HK-2 (cell line): ENCODE data around the gene NUDT14.

Experiments
- DNase-seq: peaks from one replicate; pipeline ENCODE4 v3.0.0-alpha.2; 2018; ENCODE audit not compliant: unreplicated experiment

NUDT14 gene

DNA sequence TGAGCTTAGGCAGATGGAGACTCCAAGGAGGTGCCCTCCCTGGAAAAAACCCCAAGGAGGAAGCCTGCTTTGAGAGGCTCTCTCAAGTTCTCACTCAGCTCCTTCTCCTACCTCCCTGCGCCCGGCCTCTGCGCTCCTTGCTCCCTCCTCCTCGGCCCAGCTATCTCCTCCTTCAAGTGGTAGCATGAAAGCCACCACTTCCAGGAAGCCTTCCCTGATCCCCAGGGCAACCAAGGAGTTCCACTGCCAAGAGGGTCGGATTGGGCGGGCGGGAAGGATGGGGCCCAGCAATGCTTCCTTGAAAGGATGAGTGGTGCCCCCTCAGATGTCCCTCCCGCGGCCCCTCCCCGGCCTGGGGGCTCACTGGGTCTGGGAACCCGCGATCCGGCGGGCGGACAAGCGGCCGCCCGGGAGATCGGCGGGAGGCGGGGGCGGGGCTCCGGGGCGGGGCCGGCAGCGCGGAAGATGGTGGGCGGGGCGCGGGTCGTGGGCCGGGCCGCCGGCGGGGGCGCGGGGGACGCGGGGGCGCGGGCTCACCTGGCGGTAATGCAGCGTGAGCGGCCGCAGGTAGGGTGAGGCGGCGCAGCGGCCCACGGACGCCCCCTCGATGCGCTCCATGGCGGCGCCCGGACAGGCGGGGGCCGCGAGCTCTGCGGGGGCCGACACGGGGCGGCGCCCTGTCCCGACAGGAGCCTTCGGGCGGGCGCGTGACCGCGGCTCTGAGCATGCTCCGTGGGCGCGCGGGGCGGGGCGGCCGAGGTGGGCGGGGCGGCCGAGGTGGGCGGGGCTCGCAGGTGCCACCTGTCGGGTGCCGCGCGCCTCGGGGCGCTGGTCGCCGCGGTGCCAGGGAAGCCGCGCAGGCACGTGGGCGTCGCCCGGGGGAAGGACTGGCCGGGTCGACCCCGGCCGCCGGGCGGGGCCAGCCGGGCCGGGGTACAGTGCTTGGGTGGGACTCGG lies at the start of gene NUDT14:
Gene NUDT14, minus strand, starts transcription at position 721 of the 957 bp plus-strand sequence. Its CDS starts 103 bp downstream, at position 618.
- peak; percentile 86 for DNase-seq

DNA sequence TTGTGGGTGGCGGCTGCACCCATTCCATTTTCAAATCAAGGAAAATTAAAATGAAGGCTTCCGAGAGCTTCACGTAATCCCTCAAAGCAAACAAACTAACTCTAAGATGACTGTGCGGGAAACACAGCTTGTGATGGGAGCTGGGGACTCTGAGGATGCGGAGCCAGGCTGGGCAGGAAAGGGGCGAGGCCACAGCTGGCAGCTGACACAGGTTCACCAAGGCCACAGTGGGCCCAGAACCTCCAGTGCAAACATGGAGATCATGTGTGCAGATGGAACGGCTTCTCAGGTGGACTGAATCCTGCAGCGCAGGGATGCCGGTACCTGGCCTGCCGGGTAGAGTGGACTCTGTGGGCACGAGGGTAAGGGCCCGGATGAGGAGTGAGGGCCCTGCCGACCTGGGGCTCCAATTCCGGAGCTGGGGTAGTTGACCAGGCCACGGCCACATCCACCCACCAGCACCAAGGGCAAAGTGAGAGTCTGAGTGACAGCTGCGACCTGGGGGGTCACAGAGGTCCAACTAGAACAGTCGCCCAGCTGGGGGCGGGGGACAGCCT lies 48.1 kb upstream of the NUDT14 start:
- no peak for DNase-seq

DNA sequence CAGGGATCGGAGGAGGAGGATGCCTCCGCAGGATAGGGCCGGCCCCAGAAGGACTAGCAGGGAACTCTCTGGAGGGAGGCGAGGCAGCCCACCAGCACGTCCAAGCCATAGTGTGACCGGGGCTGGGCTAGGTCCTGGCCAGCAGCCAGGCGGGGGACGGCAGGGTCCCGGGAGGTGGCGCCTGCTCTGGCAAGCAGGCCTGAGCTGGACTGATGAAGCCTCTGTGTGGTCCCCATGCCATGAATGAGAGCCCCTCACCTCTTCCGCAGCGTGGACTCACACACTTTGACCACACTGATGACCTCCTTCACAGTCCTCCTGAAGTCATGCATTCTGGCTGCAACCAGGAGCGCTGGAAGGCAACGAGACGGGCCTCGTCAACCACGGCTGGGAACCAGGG lies 47.5 kb upstream of the NUDT14 start:
- no peak for DNase-seq

DNA sequence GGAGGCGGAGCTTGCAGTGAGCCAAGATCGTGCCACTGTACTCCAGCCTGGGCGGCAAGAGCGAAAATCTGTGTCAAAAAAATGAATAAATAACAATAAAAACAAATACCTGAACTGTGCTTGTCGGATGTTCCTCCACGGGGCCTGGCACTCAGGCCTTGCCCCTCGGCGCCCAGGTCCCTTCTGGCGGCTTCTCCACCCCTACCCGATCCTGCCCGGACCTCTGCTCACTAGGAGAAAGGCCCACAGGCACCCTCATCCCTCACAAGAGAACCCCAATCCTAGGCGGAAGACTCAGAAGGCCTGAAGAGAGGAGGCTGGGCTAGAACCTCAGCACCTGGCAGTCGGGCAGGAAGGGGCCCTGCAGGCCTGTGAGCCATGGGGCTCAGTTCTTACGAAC lies 46.2 kb upstream of the NUDT14 start:
- DNase-seq: no peak

GRCh38 chr14:105226198-105226597 lies 45.1 kb upstream of the NUDT14 start:
- no peak for DNase-seq

GRCh38 chr14:105224845-105225570 lies 43.9 kb upstream of the NUDT14 start:
- no peak for DNase-seq

- DNase-seq: no peak
These were observed 42.8 kb upstream of the NUDT14 start for GRCh38 chr14:105223770-105224544.

- no peak for DNase-seq
These were observed 42.1 kb upstream of the NUDT14 start for GRCh38 chr14:105223260-105223659.

- DNase-seq: no peak
These were observed 40.6 kb upstream of the NUDT14 start for GRCh38 chr14:105221598-105222178.

GRCh38 chr14:105220699-105221597 lies 39.8 kb upstream of the NUDT14 start:
- DNase-seq: no peak

GRCh38 chr14:105219753-105220152 lies 38.6 kb upstream of the NUDT14 start:
- DNase-seq: no peak

GRCh38 chr14:105219043-105219612 lies 38.0 kb upstream of the NUDT14 start:
- no peak for DNase-seq

DNA sequence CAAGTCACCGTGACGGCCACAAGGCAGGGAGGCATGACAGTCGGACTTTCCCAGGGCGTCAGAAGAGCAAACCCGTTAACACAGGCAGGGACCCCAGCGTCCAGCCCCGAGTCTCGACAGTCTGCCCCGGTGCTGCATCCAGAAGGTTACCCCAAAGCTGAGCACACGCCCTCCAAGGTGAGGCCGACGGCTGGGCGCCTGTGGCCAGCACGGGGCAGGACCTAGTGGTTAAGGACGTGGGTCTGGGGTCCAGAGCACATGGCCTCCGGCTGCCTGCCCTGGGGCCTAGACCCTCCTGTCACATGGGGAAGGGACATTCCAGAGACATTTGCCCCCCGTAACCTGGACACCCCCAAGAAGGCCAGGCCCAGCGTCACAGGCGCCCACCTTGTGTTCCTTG lies 37.5 kb upstream of the NUDT14 start:
- DNase-seq: no peak

DNA sequence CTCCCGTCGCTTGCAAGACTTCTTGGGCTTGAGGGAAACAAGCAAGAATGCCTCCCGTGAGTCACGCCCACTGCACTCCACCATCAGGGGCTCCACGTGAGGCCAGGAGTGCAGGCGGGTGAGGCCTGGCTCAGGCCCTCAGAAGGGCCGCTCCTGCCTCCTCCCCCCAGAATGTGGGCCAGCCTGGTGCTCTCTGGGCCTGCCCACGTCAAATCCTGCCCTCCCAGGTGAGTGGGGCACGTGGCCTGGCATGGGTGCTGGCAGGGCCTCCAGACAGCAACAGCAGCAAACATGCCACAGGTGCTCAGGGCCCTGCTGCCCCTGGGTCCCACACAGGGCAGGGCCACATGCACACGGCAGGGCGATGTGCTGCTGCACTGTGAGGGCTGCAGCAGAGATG lies 36.7 kb upstream of the NUDT14 start:
- no peak for DNase-seq

GRCh38 chr14:105216490-105217247 lies 35.6 kb upstream of the NUDT14 start:
- DNase-seq: no peak

DNA sequence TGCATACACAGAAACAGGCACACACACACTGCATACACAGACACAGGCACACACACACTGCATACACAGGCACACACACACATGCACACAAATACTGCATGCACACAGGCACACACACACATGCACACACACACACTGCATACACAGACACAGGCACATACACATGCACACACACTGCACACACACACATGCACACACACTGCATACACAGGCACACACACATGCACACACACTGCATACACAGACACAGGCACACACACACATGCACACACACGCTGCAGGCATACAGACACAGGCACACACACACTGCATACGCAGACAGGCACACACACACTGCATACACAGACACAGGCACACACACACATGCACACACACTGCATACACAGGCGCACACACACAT lies 34.5 kb upstream of the NUDT14 start:
- no peak for DNase-seq

- no peak for DNase-seq
These were observed 33.3 kb upstream of the NUDT14 start for GRCh38 chr14:105214324-105214915.

DNA sequence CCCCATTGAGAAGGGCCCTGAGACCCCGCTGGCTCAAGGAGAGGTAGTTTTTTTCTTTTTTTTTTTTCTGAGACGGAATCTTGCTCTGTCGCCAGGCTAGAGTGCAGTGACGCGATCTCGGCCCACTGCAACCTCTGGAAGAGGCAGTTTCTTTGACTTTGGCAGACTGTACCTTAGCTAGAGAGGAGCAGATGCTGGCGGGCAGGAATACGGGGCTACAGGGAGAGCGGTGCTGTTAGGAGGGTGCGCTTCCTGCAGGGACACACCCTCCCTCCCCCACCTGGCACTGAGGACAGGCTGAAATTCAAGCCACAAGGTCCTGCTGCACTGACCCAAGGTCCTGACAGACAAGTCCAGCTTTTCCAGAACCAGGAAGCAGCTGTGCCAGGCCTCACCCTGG lies 32.2 kb upstream of the NUDT14 start:
- DNase-seq: no peak
